ENCODE results near the gene SLC16A1.

SLC16A1 gene

DNA sequence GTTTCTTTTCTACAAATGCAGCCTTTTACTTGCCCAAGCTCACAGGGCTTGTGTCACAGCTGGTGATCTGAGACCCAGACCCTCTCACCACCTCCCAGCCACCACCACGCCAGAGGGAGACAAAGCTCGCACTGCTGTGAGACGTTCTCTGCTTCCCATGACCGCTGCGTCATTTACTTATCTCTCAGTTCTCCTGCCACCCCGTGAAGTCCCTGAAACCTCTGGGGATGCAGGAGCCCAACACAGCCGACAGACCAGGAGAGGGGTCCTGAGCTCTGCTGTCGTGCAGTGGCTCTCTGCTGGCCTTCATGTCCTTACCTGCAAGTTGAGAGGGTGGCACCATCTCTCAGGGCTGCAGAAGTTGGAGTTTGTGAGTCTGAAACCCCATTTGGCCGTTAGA lies 77.7 kb downstream of the SLC16A1 start:
- DNase-seq (ENCODE audit: low spot score) = no peak
- TF ChIP-seq, protein P1, sequence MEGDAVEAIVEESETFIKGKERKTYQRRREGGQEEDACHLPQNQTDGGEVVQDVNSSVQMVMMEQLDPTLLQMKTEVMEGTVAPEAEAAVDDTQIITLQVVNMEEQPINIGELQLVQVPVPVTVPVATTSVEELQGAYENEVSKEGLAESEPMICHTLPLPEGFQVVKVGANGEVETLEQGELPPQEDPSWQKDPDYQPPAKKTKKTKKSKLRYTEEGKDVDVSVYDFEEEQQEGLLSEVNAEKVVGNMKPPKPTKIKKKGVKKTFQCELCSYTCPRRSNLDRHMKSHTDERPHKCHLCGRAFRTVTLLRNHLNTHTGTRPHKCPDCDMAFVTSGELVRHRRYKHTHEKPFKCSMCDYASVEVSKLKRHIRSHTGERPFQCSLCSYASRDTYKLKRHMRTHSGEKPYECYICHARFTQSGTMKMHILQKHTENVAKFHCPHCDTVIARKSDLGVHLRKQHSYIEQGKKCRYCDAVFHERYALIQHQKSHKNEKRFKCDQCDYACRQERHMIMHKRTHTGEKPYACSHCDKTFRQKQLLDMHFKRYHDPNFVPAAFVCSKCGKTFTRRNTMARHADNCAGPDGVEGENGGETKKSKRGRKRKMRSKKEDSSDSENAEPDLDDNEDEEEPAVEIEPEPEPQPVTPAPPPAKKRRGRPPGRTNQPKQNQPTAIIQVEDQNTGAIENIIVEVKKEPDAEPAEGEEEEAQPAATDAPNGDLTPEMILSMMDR (IDR thresholded peaks at IDR 0.05; ENCODE audit: extremely low read depth, missing control alignments) = no peak

DNA sequence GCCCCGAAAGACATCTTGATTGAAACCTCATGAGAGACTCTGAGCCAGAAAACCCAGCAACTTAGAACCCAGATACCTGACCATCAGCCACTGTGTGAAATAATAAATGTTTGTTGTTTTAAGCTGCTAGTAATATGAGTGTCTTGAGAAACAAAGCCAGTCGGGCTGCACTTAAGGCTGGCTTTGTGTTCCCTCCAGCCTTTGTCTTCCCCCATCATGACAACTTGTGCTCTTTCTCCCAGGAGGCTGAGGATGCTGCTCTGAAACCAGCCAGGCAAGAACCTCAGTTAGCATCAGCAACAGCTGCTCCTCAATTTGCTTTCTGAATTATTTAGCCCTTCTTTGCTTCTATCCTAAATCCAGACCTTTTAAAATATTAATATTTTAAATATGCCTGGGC lies 78.2 kb downstream of the SLC16A1 start:
- no peak for DNase-seq (ENCODE audit: low spot score)
- TF ChIP-seq, protein P1 (IDR thresholded peaks at IDR 0.05; ENCODE audit: extremely low read depth, missing control alignments) = no peak

DNA sequence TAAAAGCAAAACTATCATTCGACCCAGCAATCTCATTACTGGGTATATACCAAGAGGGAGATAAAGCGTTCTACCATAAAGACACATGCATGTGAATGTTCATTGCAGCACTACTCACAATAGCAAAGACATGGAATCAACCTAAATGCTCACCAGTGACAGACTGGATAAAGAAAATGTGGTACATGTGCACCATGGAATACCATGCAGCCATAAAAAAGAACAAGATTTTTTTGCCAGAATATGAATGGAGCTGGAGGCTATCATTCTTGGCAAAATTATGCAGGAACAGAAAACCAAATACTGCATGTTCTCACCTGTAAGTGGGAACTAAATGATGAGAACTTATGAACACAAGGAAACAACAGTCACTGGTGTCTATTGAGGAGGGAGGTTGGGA lies 79.7 kb downstream of the SLC16A1 start:
- TF ChIP-seq, protein P1 (IDR thresholded peaks at IDR 0.05; ENCODE audit: extremely low read depth, missing control alignments) = no peak

DNA sequence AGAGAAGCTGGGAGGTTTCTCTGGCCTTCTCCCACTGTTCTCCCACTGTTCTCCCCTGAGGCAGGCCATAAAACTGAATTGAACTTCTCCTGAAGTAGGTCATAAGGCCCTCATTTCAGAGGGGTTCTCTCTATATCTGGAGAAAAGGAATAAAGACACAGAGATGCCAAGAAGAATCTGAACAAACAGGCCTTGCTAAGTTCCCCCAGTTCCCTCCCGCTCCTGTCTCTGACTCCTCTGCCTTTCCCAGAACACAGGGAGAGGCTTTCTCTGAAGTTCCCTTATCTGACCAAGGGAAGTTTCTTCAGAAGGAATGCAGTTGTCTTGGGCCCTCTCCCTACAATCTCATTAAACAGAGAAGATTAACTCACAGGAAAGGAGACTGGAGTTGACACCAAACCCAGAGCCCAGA lies 83.4 kb downstream of the SLC16A1 start:
- no peak for DNase-seq (ENCODE audit: low spot score)

More for the DNA sequence above, 79.7 kb downstream of the SLC16A1 start:
- DNase-seq (ENCODE audit: low spot score) = no peak

DNA sequence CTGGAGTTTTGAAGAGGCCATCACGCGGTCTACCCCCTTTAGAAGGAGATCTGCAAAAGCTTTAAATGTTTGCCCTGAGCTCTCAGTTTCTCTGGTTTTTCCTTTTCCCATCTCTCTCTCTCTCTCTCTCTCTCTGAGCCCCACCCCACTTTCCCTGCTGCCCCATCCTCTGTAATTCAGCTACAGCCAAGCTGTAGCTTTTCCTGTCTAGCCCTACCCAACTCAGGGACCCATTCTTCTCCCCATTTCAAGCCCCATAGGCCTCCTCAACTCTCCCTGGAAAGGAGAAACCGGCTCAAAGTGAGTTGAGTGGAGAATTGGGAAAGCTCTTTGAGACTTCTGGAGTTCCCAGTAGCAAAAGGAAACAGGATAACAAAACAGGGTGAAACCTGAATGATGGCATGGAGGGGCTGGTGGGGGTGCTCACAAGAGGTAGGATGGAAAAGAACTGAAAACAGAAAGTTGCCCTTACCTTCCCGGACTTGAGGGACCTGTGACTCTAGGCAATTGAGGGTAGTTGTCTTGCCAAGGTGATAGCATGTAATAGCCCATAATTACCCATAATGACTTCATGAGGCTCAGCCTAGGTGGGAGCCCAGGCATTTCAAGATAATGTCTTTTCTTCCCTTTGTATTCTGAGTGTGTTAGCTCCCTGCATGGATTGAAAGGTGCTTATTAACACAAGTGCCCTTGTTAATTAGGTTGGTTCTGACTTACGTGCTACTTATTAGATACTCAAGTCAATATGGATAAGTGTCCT lies 84.9 kb downstream of the SLC16A1 start:
- TF ChIP-seq, protein P1 (IDR thresholded peaks at IDR 0.05; ENCODE audit: extremely low read depth, missing control alignments) = no peak

More for the DNA sequence above, 83.4 kb downstream of the SLC16A1 start:
- TF ChIP-seq, protein P1 (IDR thresholded peaks at IDR 0.05; ENCODE audit: extremely low read depth, missing control alignments) = no peak

DNA sequence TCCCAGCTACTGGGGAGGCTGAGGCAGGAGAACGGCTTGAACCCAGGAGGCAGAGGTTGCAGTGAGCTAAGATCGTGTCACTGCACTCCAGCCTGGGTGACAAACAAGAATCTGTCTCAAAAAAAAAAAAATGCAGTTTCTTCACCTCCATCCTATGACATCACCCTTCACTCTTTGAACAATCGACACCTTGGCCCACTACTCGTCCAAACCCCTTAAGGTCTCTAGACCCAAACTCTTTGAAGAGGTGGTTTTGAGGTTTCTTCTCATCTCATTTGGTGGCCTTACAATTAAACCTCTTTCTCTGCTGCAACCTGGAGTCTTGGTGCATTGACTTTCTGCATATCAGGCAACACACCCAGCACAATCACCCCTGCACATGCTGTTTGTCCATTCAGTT lies 86.1 kb downstream of the SLC16A1 start:
- no peak for DNase-seq (ENCODE audit: low spot score)
- TF ChIP-seq, protein P1 (IDR thresholded peaks at IDR 0.05; ENCODE audit: extremely low read depth, missing control alignments) = no peak

More for the DNA sequence above, 84.9 kb downstream of the SLC16A1 start:
- no peak for DNase-seq (ENCODE audit: low spot score)

DNA sequence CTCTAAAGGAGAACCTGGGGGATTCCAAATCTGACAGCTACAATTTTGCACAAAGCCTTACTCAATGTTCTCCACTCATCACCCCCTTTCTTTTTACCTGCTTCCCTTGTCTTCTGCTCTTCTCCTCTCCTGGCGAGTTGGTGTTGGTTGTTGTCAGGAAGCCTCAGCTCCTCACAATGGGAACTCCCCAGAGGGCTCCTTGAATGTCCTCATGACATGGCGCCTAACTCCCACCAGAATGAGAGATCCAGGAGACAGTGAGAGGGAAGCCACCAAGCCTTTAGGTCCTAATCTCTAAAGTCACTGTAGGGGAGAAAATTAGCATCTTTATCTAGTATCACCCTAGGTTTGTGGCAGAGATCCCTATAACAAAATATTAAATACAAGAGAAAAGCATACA lies 87.8 kb downstream of the SLC16A1 start:
- TF ChIP-seq, protein P1 (IDR thresholded peaks at IDR 0.05; ENCODE audit: extremely low read depth, missing control alignments) = no peak
- DNase-seq (ENCODE audit: low spot score) = no peak
